Psoas muscle (tissue), 8 donors: ENCODE data around the gene CALCR. TPM values are rescaled to one million over a fixed set of nuclear protein-coding genes. Genes with fewer than 3 reads are reported as not detected.

Experiments used
- ATAC-seq, 4 donors: fragments of 200-7000 bp; cut with Tn5 transposase; one replicate each; pipeline ENCODE4 v1.9.1; 2020; ENCODE audit warnings: moderate library complexity in 3 of 4, mild to moderate bottlenecking in 2 of 4
- DNase-seq, 2 donors: peaks; one replicate each; pipeline ENCODE4 v3.0.0-alpha.2; 2020
- H3K27ac ChIP-seq: fragments of 200-600 bp; one replicate; pipeline ENCODE4 v1.8.0; 2022
- H3K27me3 ChIP-seq, 3 donors: fragments of 200-600 bp in 1 of 3; one replicate each; pipeline versions ENCODE4 v1.6.1 to v1.8.0; 2013 to 2022; ENCODE audit warnings: low read length in 2 of 3, mild to moderate bottlenecking in 2 of 3, moderate library complexity in 1 of 3; ENCODE audit not compliant: insufficient read depth in 3 of 3
- H3K36me3 ChIP-seq, 2 donors: fragments of 200-600 bp in 1 of 2; one replicate each; pipeline versions ENCODE4 v1.6.1 to v1.8.0; 2013 to 2022; ENCODE audit warnings: low read depth in 1 of 2, mild to moderate bottlenecking in 1 of 2, moderate library complexity in 1 of 2; ENCODE audit not compliant: insufficient read depth in 1 of 2
- H3K4me1 ChIP-seq: fragments of 200-600 bp; one replicate; pipeline ENCODE4 v1.8.0; 2022
- H3K4me3 ChIP-seq: fragments of 200-600 bp; one replicate; pipeline ENCODE4 v1.8.0; 2022; ENCODE audit warnings: mild to moderate bottlenecking
- H3K9me3 ChIP-seq: fragments of 200-600 bp; one replicate; pipeline ENCODE4 v1.8.0; 2022
- CTCF ChIP-seq: fragments of 200-600 bp; IDR thresholded peaks from one replicate; pipeline ENCODE4 v1.8.0; 2022; ENCODE audit warnings: antibody characterized with exemption
- WGBS, 3 donors: extraction: QIAGEN DNeasy Blood & Tissue Kit; methylation state at CpG; one replicate each; pipeline versions ENCODE4 v1.1.6 to v1.1.7; 2013; 5-methylcytosine and 5-hydroxymethylcytosine counted together
- intact Hi-C, 2 donors: fragments of 100-400 bp; cut with DNase I; formaldehyde crosslinking; loops; one replicate each; pipeline versions ENCODE4 v1.11.0 to v1.14.2; 2022
- polyA plus RNA-seq, 3 donors: library from polyadenylated mRNA; stranded (reverse); fragments of 200-250 nt; gene quantifications; one replicate each; pipeline ENCODE4 v1.2.3, GENCODE V29; 2013
- total RNA-seq, 4 donors: library from RNA; stranded (reverse); fragmentation: NEBNext Ultra II Directional in 2 of 4; extraction: Animal tissue kit (Norgen Biotek cat#: 25700) in 2 of 4; gene quantifications; one replicate each; pipeline versions ENCODE4 v1.2.1 to v1.2.4, GENCODE V29; 2021 to 2023
- donor health status: healthy with polysubstance abuse.
- donor health status: DM: no; HTN: no; CAD: no; lungs with moderate emphysema.
- donor health status: Bipolar disorder and iron deficiency.
- donor health status: healthy.
- donor health status: DM: yes; HTN: yes; CAD: no.
- donor health status: DM: no; HTN: no; CAD: no.
- donor health status: DM: no; HTN: no; CAD: no.
- donor health status: DM: yes; HTN: yes; CAD: no.

CALCR gene
- total and polyA plus RNA-seq, 7 donors, result 0.23 to 1.0 (median 0.64) TPM

- Histone ChIP-seq H3K4me1 (no peaks in the 10 kb centered on the region), H3K9me3 (no peaks in the 10 kb centered on the region), H3K4me3 (no peak overlapping the region), H3K27ac (no peak overlapping the region), H3K36me3 (no peaks in the 10 kb centered on the region), H3K27me3 (no peaks in the 10 kb centered on the region)
- 89 to 92% (median 91%) methylated on average over 6 of the region's 6 CpGs for WGBS, 3 donors
- no peak for TF ChIP-seq CTCF
- ATAC-seq (no peak), DNase-seq (no peak)
- intact Hi-C loops, result no loop called here
Observed at GRCh38 chr7:93435791-93436190, 138.7 kb downstream of the CALCR start.

- H3K36me3 ChIP-seq, result no peaks in the 10 kb centered on the region
- no peaks in the 10 kb centered on the region for H3K4me1 ChIP-seq
- intact Hi-C loops, result no loop called here
- no peak for TF ChIP-seq CTCF
- DNase-seq (no peak), ATAC-seq (no peak)
- no peak overlapping the region for H3K27ac ChIP-seq
- H3K4me3 ChIP-seq, result no peak overlapping the region
- H3K9me3 ChIP-seq, result no peaks in the 10 kb centered on the region
- WGBS, 3 donors, result 81 to 91% (median 87%) methylated on average over 2 of the region's 2 CpGs
- H3K27me3 ChIP-seq, result no peaks in the 10 kb centered on the region
Observed at GRCh38 chr7:93432130-93432529, 142.4 kb downstream of the CALCR start.

DNA sequence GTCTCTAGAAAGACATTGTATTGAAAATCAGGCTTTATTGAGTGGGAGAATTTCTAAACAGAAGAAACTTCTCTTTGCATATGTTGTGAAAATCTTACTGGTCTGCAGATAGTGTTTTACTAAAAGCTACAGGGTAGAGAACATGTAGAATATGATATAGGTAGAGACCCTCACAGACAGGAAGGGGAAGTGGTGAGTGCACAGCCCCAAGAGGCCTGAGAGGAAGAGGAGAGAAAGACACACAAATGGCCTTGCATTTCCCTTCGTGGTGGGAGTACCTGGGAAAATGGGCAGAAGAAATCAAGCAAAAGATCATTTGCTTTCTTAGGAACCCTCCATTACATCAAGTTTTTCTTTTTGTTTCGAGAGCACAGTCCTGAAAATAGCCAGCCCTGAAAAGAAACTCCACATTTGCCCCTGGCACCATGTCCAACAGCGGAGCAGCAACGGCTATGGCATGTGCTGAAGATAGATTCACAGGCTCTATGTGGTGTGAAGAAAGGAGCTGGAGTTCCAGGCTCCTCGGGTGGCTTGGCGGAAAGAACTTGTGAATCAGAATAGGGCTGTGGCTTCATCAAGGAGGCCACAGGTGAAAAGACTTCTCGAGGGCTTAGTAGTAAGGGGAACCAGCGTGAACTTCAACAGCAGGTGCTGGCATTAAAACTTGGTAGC lies 143.5 kb downstream of the CALCR start:
- H3K27me3 ChIP-seq, result no peaks in the 10 kb centered on the region
- H3K9me3 ChIP-seq, result no peaks in the 10 kb centered on the region
- TF ChIP-seq CTCF, result no peak
- ATAC-seq, result no peak
- H3K36me3 ChIP-seq, result no peaks in the 10 kb centered on the region
- H3K4me3 ChIP-seq, result no peak overlapping the region
- 56 to 64% (median 58%) methylated on average over 8 of the region's 8 CpGs for WGBS, 3 donors
- H3K4me1 ChIP-seq, result no peaks in the 10 kb centered on the region
- intact Hi-C loops, result no loop called here
- DNase-seq, result no peak
- H3K27ac ChIP-seq, result no peak overlapping the region

DNA sequence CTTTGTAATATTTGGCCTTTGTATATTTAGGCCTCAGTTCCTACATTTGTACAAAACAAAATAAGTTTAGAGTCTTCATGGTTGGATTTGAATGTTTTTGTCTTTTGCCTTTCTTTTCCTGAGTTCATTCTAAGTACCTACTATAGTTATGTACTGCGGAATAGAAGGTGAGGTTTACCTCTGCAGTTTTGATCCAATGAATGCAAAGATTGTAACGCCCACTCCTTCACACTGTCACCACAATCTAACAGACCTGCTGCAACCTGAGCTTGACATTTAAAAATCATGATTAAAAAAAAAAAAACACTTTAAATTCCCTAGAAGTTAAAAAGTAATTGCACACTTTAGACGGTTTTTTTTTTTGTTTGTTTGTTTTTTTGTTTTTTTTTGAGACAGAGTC lies 145.0 kb downstream of the CALCR start:
- H3K9me3 ChIP-seq, result no peaks in the 10 kb centered on the region
- no peak for TF ChIP-seq CTCF
- no peaks in the 10 kb centered on the region for H3K4me1 ChIP-seq
- intact Hi-C loops, result no loop called here
- ATAC-seq, result no peak
- H3K36me3 ChIP-seq, result no peaks in the 10 kb centered on the region
- 78 to 90% (median 87%) methylated on average over 3 of the region's 3 CpGs for WGBS, 3 donors
- DNase-seq, result no peak
- no peak overlapping the region for H3K4me3 ChIP-seq
- H3K27ac ChIP-seq, result no peak overlapping the region
- no peaks in the 10 kb centered on the region for H3K27me3 ChIP-seq

DNA sequence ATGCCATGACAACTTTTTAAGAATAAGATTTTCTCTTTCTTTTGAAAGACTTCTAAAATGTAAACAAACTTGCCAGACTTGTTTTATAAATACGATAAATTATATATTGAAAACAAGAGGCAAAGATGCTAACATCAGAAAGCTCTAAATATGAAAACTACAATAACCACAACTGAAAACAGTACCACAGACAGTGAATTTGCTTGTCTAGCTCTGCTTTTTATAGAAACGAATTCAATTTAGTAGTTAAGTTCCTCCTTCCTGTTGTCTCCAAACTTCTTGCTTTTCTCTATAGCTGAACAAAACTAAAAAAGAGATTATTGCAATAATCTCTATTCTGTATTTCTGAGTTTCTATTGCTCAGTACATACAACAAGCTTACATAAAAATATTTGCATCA lies 147.4 kb downstream of the CALCR start:
- 69 to 76% (median 69%) methylated on average over 2 of the region's 2 CpGs for WGBS, 3 donors
- Histone ChIP-seq H3K27me3 (no peaks in the 10 kb centered on the region), H3K4me3 (no peak overlapping the region), H3K27ac (no peak overlapping the region), H3K9me3 (no peaks in the 10 kb centered on the region), H3K36me3 (no peaks in the 10 kb centered on the region), H3K4me1 (no peaks in the 10 kb centered on the region)
- intact Hi-C loops, result no loop called here
- no peak for ATAC-seq
- no peak for TF ChIP-seq CTCF
- DNase-seq, result no peak
